Activated CD4-positive, alpha-beta T cell treated with anti-CD3 and anti-CD28 coated beads, Interleukin-2, amount 10 ng/mL, durations not matched to agents 7 days and 5 days (primary cell): ENCODE results near the gene ZNF254. TPM values are rescaled to one million over a fixed set of nuclear protein-coding genes. Genes with fewer than 3 reads are reported as not detected.
A peak's percentile ranks its signal among the peaks of the same experiment; 100 is the strongest.
"Not testable (repeated sequence)": the region's sequence is repeated elsewhere in the genome, so short reads cannot be mapped to it uniquely, and the experiment has no call there.

Experiments
- CTCF ChIA-PET: fragments of 350-600 bp; sonication (Branson Sonifier 250); formaldehyde crosslinking; loops from one replicate; lab custom pipeline; 2021; ENCODE audit warnings: antibody characterized with exemption; lab: Charles Lee
- POLR2A ChIA-PET: fragments of 350-600 bp; sonication (Branson Sonifier 250); formaldehyde crosslinking; loops from one replicate; lab custom pipeline; 2021; ENCODE audit warnings: antibody characterized with exemption; lab: Charles Lee
- DNase-seq: peaks from one replicate; pipeline ENCODE4 v3.0.0-alpha.2; 2020
- H3K27ac Mint-ChIP-seq: one replicate; pipeline ENCODE4 v1.8.0; 2021; ENCODE audit warnings: mild to moderate bottlenecking, moderate library complexity, mixed read lengths
- H3K27me3 Mint-ChIP-seq: one replicate; pipeline ENCODE4 v1.8.0; 2021; ENCODE audit warnings: mixed read lengths
- H3K36me3 Mint-ChIP-seq: one replicate; pipeline ENCODE4 v1.8.0; 2021; ENCODE audit warnings: low read depth, mixed read lengths
- H3K4me1 Mint-ChIP-seq: one replicate; pipeline ENCODE4 v1.8.0; 2021; ENCODE audit warnings: mixed read lengths
- H3K4me3 Mint-ChIP-seq: one replicate; pipeline ENCODE4 v1.8.0; 2021; ENCODE audit warnings: mild to moderate bottlenecking, moderate library complexity, mixed read lengths
- H3K9me3 Mint-ChIP-seq: one replicate; pipeline ENCODE4 v1.8.0; 2021; ENCODE audit warnings: mixed read lengths
- total RNA-seq, 2 experiments: library from RNA; stranded (reverse); gene quantifications; one replicate each; pipeline ENCODE4 v1.2.3, GENCODE V29; 2021

The ZNF254 gene
- 10 to 100 TPM; 12.2 to 13.8 TPM for total RNA-seq

DNA sequence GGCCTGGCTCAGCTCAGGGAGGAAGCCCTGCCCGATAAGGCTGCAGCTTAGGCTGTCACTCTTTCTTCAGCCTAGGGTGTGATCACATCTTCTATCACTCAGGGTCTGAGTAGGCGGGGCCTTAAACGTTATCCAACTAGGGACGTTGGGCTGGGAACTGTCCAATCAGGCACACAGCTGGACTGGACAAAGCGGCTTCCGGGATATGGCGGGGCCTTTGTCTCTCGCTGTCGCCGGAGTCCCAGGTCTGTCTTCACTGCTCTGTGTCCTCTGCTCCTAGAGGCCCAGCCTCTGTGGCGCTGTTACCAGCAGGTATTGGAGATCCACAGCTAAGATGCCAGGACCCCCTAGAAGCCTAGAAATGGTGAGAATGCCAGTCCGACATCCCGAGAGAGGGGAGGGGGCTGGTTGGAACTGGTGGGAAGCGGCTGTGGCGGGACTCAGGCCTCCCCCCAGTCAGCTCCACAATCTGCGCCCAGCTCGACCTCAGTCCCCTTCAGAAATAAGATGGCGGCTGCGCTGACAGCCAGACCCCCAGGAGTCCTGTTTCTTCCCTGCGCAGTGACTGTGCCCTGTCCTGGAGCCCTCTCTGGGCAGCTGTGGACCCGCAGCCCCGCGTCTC lies at the start of gene ZNF254:
Gene ZNF254 (plus strand): TSS at position 214 of the 622 bp plus-strand sequence. CDS start 121 bp downstream, at position 335.
- Mint-ChIP-seq H3K9me3 (peaks cover 7% of the 10 kb centered on the region), H3K27me3 (no peaks in the 10 kb centered on the region), H3K36me3 (peaks cover 28% of the 10 kb centered on the region), H3K4me1 (peaks cover 11% of the 10 kb centered on the region), H3K27ac (peak within 1 kb of the TSS; percentile 98), H3K4me3 (peak within 1 kb of the TSS; percentile 96)
- peak; percentile 92 for DNase-seq
- ChIA-PET POLR2A (interaction anchor here (0.5 to 1.0 kb wide), 5 partner anchors 15 to 339 kb away, joined by 3 to 7 read pairs (median 3); partner anchors contain the start of gene ZNF726), CTCF (interaction anchor here (0.6 to 1.7 kb wide), 6 partner anchors 10 to 1046 kb away, joined by 3 to 6 read pairs (median 3); no protein-coding TSS in a partner anchor)

DNA sequence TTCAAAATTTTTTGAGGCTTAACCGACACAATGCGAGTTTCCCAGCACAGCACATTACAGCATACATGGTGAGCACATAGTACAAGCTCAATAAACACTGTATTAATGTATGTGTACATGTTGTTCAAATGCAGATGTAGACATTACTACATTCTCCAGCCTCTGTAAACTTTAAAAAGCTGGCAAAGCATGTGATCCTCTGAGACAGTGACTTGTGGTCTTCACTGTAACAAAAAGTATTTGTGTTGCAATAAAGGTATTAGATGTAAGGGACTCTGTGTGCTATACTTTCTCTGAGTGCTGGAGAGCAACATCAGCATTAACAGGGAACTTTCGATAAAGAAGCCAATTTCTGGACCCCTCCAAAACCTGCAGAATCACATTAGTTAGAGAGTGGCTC lies 46.4 kb upstream of the ZNF254 start:
- ChIA-PET POLR2A (no interaction called here), CTCF (no interaction called here)
- H3K36me3 Mint-ChIP-seq = peaks cover 69% of the 10 kb centered on the region
- no peaks in the 10 kb centered on the region for H3K27me3 Mint-ChIP-seq
- DNase-seq = no peak
- H3K4me3 Mint-ChIP-seq = no peak overlapping the region
- peaks cover 14% of the 10 kb centered on the region for H3K4me1 Mint-ChIP-seq
- no peak overlapping the region for H3K27ac Mint-ChIP-seq
- peaks cover 32% of the 10 kb centered on the region for H3K9me3 Mint-ChIP-seq

DNA sequence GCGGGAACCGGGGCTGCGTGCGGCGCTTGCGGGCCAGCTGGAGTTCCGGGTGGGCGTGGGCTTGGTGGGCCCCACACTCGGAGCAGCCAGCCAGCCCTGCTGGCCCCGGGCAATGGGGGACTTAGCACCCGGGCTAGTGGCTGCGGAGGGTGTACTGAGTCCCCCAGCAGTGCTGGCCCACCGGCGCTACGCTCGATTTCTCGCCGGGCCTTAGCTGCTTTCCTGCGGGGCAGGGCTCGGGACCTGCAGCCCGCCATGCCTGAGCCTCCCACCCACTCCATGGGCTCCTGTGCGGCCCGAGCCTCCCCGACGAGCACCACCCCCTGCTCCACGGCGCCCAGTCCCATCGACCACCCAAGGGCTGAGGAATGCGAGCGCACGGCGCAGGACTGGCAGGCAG lies 45.7 kb upstream of the ZNF254 start:
- peaks cover 65% of the 10 kb centered on the region for H3K36me3 Mint-ChIP-seq
- H3K9me3 Mint-ChIP-seq = peaks cover 27% of the 10 kb centered on the region
- H3K4me1 Mint-ChIP-seq, POLR2A ChIA-PET, H3K27me3 Mint-ChIP-seq, H3K27ac Mint-ChIP-seq, H3K4me3 Mint-ChIP-seq, CTCF ChIA-PET, DNase-seq: not testable (repeated sequence)

DNA sequence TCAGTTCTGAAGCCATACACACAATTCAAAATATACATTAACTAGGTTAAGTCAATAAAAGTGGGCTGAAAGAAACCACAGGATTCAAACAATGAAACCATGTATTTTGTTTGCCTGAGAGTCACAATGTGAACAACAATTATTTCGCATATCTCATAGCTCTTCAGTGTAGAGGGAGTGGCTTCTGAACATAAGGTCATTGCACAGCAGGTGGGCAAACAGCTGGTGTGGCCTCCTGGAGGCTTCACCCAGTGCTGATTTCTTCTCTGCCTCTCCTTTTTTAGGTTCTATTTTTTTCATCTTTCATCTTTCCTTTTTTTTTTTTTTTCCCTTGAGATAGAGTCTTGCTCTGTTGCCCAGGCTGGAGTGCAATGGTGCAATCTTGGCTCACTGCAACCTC lies 40.4 kb upstream of the ZNF254 start:
- POLR2A ChIA-PET = no interaction called here
- Mint-ChIP-seq H3K9me3 (peaks cover 6% of the 10 kb centered on the region), H3K4me3 (no peak overlapping the region), H3K27ac (no peak overlapping the region), H3K36me3 (peaks cover 76% of the 10 kb centered on the region), H3K27me3 (no peaks in the 10 kb centered on the region), H3K4me1 (no peaks in the 10 kb centered on the region)
- CTCF ChIA-PET = no interaction called here
- DNase-seq = no peak

DNA sequence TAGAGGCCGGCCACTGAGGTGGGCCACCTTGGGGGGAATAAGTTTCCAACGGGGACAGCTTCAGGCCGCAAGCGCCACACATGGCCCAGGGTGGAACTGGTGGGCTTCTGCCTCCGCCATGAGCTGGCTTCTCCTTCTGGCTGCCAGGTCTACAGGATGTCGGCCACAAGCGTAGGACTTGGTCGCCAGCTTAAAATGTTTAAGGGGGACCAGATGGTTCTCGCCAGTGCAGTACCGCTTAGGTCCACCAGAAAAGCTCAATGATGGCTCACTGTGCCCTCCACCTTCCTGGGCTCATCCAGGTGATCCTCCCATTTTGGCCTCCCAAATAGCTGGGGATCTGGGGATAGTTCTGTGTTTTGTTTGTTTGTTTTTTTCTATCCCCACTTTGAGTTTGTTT lies 38.7 kb upstream of the ZNF254 start:
- Mint-ChIP-seq H3K36me3 (peaks cover 79% of the 10 kb centered on the region), H3K4me1 (no peaks in the 10 kb centered on the region), H3K27ac (no peak overlapping the region), H3K9me3 (peaks cover 3% of the 10 kb centered on the region), H3K4me3 (no peak overlapping the region), H3K27me3 (no peaks in the 10 kb centered on the region)
- ChIA-PET CTCF (no interaction called here), POLR2A (no interaction called here)
- DNase-seq = no peak

DNA sequence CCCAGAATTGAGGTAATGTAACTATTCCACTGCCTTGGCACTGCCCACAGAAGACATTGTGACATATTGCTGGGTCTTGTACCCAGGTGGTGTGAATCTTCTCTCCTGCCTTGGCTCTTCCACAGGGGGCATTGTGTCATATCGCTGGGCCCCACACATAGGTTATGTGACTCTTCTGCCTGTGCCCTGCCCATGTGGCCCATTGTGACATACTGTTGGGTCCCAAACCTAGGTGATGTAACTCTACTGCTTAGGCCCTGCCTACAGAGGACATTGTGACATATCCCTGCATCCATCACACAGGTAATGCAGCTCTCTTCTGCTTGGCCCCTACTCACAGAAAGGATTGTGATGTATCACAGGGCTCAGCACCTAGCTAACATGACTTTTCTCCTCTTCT lies 37.5 kb upstream of the ZNF254 start:
- H3K4me1 Mint-ChIP-seq = peaks cover 9% of the 10 kb centered on the region
- peaks cover 3% of the 10 kb centered on the region for H3K9me3 Mint-ChIP-seq
- no peaks in the 10 kb centered on the region for H3K27me3 Mint-ChIP-seq
- H3K27ac Mint-ChIP-seq = no peak overlapping the region
- H3K36me3 Mint-ChIP-seq = peaks cover 86% of the 10 kb centered on the region
- no peak overlapping the region for H3K4me3 Mint-ChIP-seq
- DNase-seq = no peak
- ChIA-PET CTCF (no interaction called here), POLR2A (no interaction called here)

DNA sequence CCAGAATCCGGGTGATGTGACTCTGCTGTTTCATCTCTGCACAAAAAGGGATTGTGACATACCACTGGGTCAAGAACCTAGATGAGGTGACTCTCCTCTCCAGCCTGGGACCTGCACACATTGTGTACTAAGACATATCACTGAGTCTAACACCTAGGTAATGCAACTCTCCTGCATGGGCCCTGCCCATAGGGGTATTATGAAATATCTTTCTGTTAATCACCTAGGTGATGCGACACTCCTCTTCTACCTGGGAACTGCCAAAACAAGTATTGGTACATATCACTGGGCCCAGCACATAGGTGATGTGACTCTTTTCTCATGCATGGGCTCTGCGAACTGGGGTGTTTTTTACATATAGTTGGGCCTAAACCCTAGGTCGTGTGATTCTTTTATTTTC lies 35.5 kb upstream of the ZNF254 start:
- DNase-seq = no peak
- peaks cover 5% of the 10 kb centered on the region for H3K9me3 Mint-ChIP-seq
- ChIA-PET CTCF (no interaction called here), POLR2A (no interaction called here)
- no peak overlapping the region for H3K27ac Mint-ChIP-seq
- peaks cover 87% of the 10 kb centered on the region for H3K36me3 Mint-ChIP-seq
- no peaks in the 10 kb centered on the region for H3K27me3 Mint-ChIP-seq
- H3K4me3 Mint-ChIP-seq = no peak overlapping the region
- peaks cover 9% of the 10 kb centered on the region for H3K4me1 Mint-ChIP-seq

DNA sequence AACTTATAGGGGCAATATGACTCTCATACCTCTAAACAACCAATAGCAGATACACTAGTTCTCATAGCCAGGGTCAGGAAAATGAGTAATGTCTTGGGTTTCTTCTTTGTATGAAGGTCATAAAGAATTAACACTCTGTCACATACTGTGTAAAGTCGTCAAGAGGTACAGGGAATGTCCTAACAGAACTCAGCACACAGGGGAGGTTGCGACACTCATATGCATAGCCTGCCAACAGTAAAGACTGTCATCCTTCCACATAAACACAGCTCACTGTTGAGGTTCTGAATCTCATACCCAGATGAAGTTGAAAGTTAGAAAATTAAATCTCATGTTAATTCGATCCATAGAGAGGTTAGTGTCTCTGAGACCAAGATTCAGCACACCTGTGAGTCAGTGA lies 34.2 kb upstream of the ZNF254 start:
- peaks cover 9% of the 10 kb centered on the region for H3K4me1 Mint-ChIP-seq
- H3K36me3 Mint-ChIP-seq = peaks cover 88% of the 10 kb centered on the region
- DNase-seq = no peak
- H3K27me3 Mint-ChIP-seq = no peaks in the 10 kb centered on the region
- ChIA-PET CTCF (no interaction called here), POLR2A (no interaction called here)
- peaks cover 5% of the 10 kb centered on the region for H3K9me3 Mint-ChIP-seq
- H3K27ac Mint-ChIP-seq = no peak overlapping the region
- no peak overlapping the region for H3K4me3 Mint-ChIP-seq

DNA sequence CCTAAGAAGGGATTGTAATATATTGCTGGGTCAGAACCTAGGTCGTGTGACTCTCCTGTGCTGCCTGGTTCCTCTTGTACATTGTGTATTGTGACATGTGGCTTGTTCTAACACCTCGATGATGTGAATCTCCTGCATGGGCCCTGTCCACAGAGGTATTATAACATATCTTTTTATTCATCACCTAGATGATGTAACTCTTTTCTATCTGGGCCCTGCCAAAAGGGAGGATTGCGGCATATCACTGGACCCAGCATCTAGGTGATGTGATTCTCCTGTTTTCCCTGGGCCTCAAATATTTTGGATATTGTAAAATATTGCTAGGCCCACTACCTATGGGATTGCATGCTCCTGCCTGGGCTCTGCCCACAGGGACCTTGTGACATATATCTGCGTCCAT lies 33.4 kb upstream of the ZNF254 start:
- ChIA-PET CTCF (interaction anchor here (0.7 to 1.0 kb wide), 3 partner anchors 10 to 20 kb away, joined by 3 read pairs; no protein-coding TSS in a partner anchor), POLR2A (no interaction called here)
- peaks cover 85% of the 10 kb centered on the region for H3K36me3 Mint-ChIP-seq
- no peak for DNase-seq
- no peak overlapping the region for H3K27ac Mint-ChIP-seq
- peaks cover 9% of the 10 kb centered on the region for H3K4me1 Mint-ChIP-seq
- H3K9me3 Mint-ChIP-seq = peaks cover 5% of the 10 kb centered on the region
- H3K27me3 Mint-ChIP-seq = no peaks in the 10 kb centered on the region
- no peak overlapping the region for H3K4me3 Mint-ChIP-seq

DNA sequence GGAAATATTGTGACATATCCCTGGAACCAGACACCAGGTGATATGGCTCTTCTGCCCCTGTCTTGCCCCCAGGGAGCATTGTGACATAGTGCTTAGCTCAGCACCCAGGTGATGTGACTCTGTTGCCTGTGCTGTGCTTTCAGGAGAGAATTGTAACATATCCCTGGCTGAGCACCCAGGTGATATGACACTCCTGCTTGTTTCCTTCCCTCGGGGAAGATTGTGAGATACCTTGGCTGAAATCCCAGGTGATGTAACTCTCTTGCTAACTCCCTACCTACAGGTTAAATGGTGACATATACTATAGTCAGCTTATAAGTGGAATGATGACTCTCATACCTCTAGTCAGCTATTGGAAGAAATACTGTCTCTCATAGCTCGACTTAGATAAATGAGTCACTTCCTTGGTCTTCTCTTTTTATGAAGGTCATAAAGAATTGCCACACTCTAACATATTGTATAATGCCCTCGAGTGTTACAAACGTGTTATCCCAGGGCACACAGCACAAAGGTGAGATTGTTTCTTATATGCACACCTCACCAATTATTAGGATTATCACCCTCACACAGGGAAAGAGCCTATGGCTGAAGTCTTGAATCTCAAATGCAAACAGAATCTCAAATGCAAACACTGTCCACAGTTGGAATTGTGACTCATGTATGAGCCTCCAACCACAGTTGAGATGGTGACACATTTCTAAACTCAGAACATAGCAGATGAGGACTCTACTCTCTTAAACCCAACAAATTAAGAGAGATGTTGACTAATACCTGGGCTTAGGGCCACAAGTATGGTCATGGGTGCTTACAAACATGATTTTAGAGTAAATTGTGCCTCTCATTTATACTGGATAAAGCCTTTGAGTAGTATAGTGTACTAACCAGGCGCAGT lies 32.7 kb upstream of the ZNF254 start:
- H3K27ac Mint-ChIP-seq = no peak overlapping the region
- peaks cover 9% of the 10 kb centered on the region for H3K4me1 Mint-ChIP-seq
- H3K4me3 Mint-ChIP-seq = no peak overlapping the region
- peaks cover 86% of the 10 kb centered on the region for H3K36me3 Mint-ChIP-seq
- H3K27me3 Mint-ChIP-seq = no peaks in the 10 kb centered on the region
- no peak for DNase-seq
- CTCF ChIA-PET = interaction anchor here (0.7 to 1.0 kb wide), 3 partner anchors 9 to 20 kb away, joined by 3 read pairs; no protein-coding TSS in a partner anchor
- peaks cover 5% of the 10 kb centered on the region for H3K9me3 Mint-ChIP-seq
- POLR2A ChIA-PET = no interaction called here

DNA sequence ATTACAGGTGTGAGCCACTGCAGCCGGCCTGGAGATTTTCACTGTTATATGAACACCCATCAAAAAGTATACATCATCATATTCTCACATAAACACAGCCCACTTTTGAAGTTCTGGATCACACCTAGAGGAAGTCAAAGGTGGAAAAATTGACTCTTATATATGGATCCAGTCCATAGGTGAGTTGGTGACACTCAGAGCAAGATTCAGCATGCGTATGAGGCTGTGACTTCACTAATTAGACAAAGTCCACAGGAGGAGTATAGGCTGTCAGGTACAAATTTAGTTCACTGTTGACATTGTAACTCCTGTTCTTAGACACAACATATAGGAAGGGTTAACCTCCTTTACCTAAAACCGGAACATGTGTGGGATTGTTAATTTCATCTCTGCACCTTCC lies 31.4 kb upstream of the ZNF254 start:
- Mint-ChIP-seq H3K4me3 (no peak overlapping the region), H3K27me3 (no peaks in the 10 kb centered on the region), H3K4me1 (peaks cover 9% of the 10 kb centered on the region), H3K36me3 (peaks cover 87% of the 10 kb centered on the region), H3K9me3 (peaks cover 6% of the 10 kb centered on the region), H3K27ac (no peak overlapping the region)
- POLR2A ChIA-PET = no interaction called here
- DNase-seq = no peak
- CTCF ChIA-PET = no interaction called here

DNA sequence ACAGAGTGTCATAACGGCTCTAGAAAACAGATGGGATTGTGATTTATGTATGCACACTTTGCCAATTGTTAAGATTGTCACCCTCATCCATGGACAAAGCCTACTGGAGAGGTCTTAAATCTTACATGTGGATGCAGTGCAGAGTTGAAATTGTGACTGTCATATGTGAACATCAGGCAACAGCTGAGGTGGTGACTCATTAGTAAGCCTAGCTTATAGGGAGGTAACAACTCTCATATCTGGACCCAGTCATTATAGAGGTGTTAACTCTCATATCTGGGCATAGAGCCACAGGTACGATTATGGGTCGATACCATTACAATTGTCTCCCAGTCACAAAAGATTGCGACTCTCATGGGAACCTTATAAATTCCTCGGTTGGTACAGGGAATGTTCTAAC lies 29.8 kb upstream of the ZNF254 start:
- ChIA-PET POLR2A (no interaction called here), CTCF (no interaction called here)
- no peak for DNase-seq
- H3K36me3 Mint-ChIP-seq = peaks cover 83% of the 10 kb centered on the region
- no peaks in the 10 kb centered on the region for H3K27me3 Mint-ChIP-seq
- no peak overlapping the region for H3K4me3 Mint-ChIP-seq
- H3K9me3 Mint-ChIP-seq = peaks cover 8% of the 10 kb centered on the region
- H3K27ac Mint-ChIP-seq = no peak overlapping the region
- peaks cover 9% of the 10 kb centered on the region for H3K4me1 Mint-ChIP-seq
